ENCODE results near the gene IGFL3.

IGFL3 gene

GRCh38 chr19:46089432-46089831 lies 35.1 kb downstream of the IGFL3 start:
- TF ChIP-seq ZBTB7A (IDR thresholded peaks at IDR 0.05; ENCODE audit: low read depth) (no peak), USF1 (IDR thresholded peaks at IDR 0.05) (no peak), YY1 (IDR thresholded peaks at IDR 0.05; ENCODE audit: low read depth) (no peak), FOXM1 (IDR thresholded peaks at IDR 0.05; ENCODE audit: borderline replicate concordance, low read depth) (no peak), RAD21 (IDR thresholded peaks at IDR 0.05; ENCODE audit: low read depth) (no peak), TEAD4 (IDR thresholded peaks at IDR 0.05) (no peak)

- TF ChIP-seq NFIC (IDR thresholded peaks at IDR 0.05) (no peak), TAF1 (IDR thresholded peaks at IDR 0.05; ENCODE audit: low read depth) (no peak), MAX (IDR thresholded peaks at IDR 0.05) (no peak), EP300 (IDR thresholded peaks at IDR 0.05; ENCODE audit: borderline replicate concordance) (no peak), CEBPB (IDR thresholded peaks at IDR 0.05) (no peak), ZBTB7A (IDR thresholded peaks at IDR 0.05; ENCODE audit: low read depth) (no peak), FOXM1 (IDR thresholded peaks at IDR 0.05; ENCODE audit: borderline replicate concordance, low read depth) (no peak), TCF12 (IDR thresholded peaks at IDR 0.05; ENCODE audit: low read depth) (no peak), REST (IDR thresholded peaks at IDR 0.05; ENCODE audit: low read depth) (no peak), RAD21 (IDR thresholded peaks at IDR 0.05; ENCODE audit: low read depth) (no peak), YY1 (IDR thresholded peaks at IDR 0.05; ENCODE audit: low read depth) (no peak), EGR1 (IDR thresholded peaks at IDR 0.05) (no peak)
These were observed 36.4 kb downstream of the IGFL3 start for GRCh38 chr19:46088101-46088500.

GRCh38 chr19:46085888-46086287 lies 38.6 kb downstream of the IGFL3 start:
- TF ChIP-seq FOXM1 (IDR thresholded peaks at IDR 0.05; ENCODE audit: borderline replicate concordance, low read depth), result no peak
- no peak for TF ChIP-seq MAX (IDR thresholded peaks at IDR 0.05)
- TF ChIP-seq CEBPB (IDR thresholded peaks at IDR 0.05), result no peak
- no peak for TF ChIP-seq ZBTB7A (IDR thresholded peaks at IDR 0.05; ENCODE audit: low read depth)
- TF ChIP-seq TAF1 (IDR thresholded peaks at IDR 0.05; ENCODE audit: low read depth), result no peak
- TF ChIP-seq YY1 (IDR thresholded peaks at IDR 0.05; ENCODE audit: low read depth), result no peak
- TF ChIP-seq USF1 (IDR thresholded peaks at IDR 0.05), result no peak
- TF ChIP-seq CREB1 (IDR thresholded peaks at IDR 0.05; ENCODE audit: low read depth), result no peak
- TF ChIP-seq NFIC (IDR thresholded peaks at IDR 0.05), result no peak
- no peak for TF ChIP-seq RAD21 (IDR thresholded peaks at IDR 0.05; ENCODE audit: low read depth)
- no peak for TF ChIP-seq TCF12 (IDR thresholded peaks at IDR 0.05; ENCODE audit: low read depth)
- no peak for TF ChIP-seq TEAD4 (IDR thresholded peaks at IDR 0.05)
- no peak for TF ChIP-seq EGR1 (IDR thresholded peaks at IDR 0.05)
- no peak for TF ChIP-seq EP300 (IDR thresholded peaks at IDR 0.05; ENCODE audit: borderline replicate concordance)
- no peak for TF ChIP-seq REST (IDR thresholded peaks at IDR 0.05; ENCODE audit: low read depth)

- TF ChIP-seq EP300 (IDR thresholded peaks at IDR 0.05; ENCODE audit: borderline replicate concordance), result no peak
- no peak for TF ChIP-seq REST (IDR thresholded peaks at IDR 0.05; ENCODE audit: low read depth)
- no peak for TF ChIP-seq MAX (IDR thresholded peaks at IDR 0.05)
- no peak for TF ChIP-seq TCF12 (IDR thresholded peaks at IDR 0.05; ENCODE audit: low read depth)
- TF ChIP-seq TEAD4 (IDR thresholded peaks at IDR 0.05), result no peak
- TF ChIP-seq CREB1 (IDR thresholded peaks at IDR 0.05; ENCODE audit: low read depth), result no peak
- TF ChIP-seq ZBTB7A (IDR thresholded peaks at IDR 0.05; ENCODE audit: low read depth), result no peak
- TF ChIP-seq NFIC (IDR thresholded peaks at IDR 0.05), result no peak
These were observed 41.8 kb downstream of the IGFL3 start for GRCh38 chr19:46082728-46083050.
